Left ventricle myocardium inferior (tissue), 1 donor: Measurements from ENCODE around the gene MEIS2. TPM values are rescaled to one million over a fixed set of nuclear protein-coding genes. Genes with fewer than 3 reads are reported as not detected.

Experiments
- DNase-seq: peaks from one replicate; pipeline ENCODE4 v3.0.0-alpha.2; 2020
- H3K27ac ChIP-seq: fragments of 200-600 bp; replicated peaks from 2 replicates; pipeline ENCODE4 v1.8.0; 2021
- H3K27me3 ChIP-seq: fragments of 200-600 bp; 2 replicates; pipeline ENCODE4 v1.8.0; 2021; ENCODE audit warnings: low read depth
- H3K36me3 ChIP-seq: fragments of 200-600 bp; 2 replicates; pipeline ENCODE4 v1.8.0; 2021
- H3K4me1 ChIP-seq: fragments of 200-600 bp; 2 replicates; pipeline ENCODE4 v1.8.0; 2021
- H3K4me3 ChIP-seq: fragments of 200-600 bp; 2 replicates; pipeline ENCODE4 v1.8.0; 2021; ENCODE audit warnings: mild to moderate bottlenecking, moderate library complexity
- H3K9me3 ChIP-seq: fragments of 200-600 bp; replicated peaks from 2 replicates; pipeline ENCODE4 v1.8.0; 2021
- intact Hi-C: fragments of 100-400 bp; cut with micrococcal nuclease; formaldehyde crosslinking; loops from one replicate; pipeline ENCODE4 v1.11.0; 2022
- total RNA-seq: library from RNA; stranded (reverse); fragmentation: NEBNext Ultra II Directional; extraction: Animal tissue kit (Norgen Biotek cat#: 25700); gene quantifications from one replicate; pipeline ENCODE4 v1.2.1, GENCODE V29; 2021
- TF ChIP-seq, protein P1 (sequence below): fragments of 200-600 bp; IDR thresholded peaks from 2 replicates; pipeline ENCODE4 v1.8.0; 2021; ENCODE audit warnings: antibody characterized with exemption, mild to moderate bottlenecking, borderline replicate concordance
- donor health status: DM: no; HTN: yes; CAD: no; lungs with severe emphysema.

The MEIS2 gene
- total RNA-seq, 1 donor from 2014 or later: 36.0 TPM

DNA sequence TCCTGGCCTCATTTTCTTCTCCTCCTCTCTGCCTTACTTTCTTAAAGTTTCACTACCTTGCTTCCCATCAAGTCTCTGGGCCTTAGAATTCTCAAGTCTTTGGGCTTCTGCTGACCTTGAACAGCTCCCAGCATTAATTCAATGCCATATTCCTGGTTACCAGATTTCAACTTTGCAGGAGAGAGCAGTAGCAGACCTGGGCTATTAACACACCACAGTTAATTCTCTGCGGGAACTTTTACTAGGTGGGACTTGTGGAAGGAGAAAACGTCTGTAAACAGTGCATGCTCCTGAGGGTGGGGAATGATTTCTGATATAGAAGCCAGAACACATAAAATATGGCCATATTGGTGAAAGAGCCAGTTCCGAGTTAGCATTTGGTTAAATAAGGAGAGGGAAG, 214.6 kb downstream of the MEIS2 start:
- intact Hi-C loops: loop anchor here (10.0 kb wide), 1 partner anchor 249 kb away; no protein-coding TSS in a partner anchor
- peaks cover 25% of the 10 kb centered on the region for H3K4me1 ChIP-seq
- peaks cover 3% of the 10 kb centered on the region for H3K36me3 ChIP-seq
- H3K27me3 ChIP-seq: peaks cover 74% of the 10 kb centered on the region
- no peaks in the 10 kb centered on the region for H3K9me3 ChIP-seq
- H3K27ac ChIP-seq: no peak overlapping the region
- TF ChIP-seq, protein P1, sequence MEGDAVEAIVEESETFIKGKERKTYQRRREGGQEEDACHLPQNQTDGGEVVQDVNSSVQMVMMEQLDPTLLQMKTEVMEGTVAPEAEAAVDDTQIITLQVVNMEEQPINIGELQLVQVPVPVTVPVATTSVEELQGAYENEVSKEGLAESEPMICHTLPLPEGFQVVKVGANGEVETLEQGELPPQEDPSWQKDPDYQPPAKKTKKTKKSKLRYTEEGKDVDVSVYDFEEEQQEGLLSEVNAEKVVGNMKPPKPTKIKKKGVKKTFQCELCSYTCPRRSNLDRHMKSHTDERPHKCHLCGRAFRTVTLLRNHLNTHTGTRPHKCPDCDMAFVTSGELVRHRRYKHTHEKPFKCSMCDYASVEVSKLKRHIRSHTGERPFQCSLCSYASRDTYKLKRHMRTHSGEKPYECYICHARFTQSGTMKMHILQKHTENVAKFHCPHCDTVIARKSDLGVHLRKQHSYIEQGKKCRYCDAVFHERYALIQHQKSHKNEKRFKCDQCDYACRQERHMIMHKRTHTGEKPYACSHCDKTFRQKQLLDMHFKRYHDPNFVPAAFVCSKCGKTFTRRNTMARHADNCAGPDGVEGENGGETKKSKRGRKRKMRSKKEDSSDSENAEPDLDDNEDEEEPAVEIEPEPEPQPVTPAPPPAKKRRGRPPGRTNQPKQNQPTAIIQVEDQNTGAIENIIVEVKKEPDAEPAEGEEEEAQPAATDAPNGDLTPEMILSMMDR: no peak
- no peak overlapping the region for H3K4me3 ChIP-seq
- DNase-seq: no peak

DNA sequence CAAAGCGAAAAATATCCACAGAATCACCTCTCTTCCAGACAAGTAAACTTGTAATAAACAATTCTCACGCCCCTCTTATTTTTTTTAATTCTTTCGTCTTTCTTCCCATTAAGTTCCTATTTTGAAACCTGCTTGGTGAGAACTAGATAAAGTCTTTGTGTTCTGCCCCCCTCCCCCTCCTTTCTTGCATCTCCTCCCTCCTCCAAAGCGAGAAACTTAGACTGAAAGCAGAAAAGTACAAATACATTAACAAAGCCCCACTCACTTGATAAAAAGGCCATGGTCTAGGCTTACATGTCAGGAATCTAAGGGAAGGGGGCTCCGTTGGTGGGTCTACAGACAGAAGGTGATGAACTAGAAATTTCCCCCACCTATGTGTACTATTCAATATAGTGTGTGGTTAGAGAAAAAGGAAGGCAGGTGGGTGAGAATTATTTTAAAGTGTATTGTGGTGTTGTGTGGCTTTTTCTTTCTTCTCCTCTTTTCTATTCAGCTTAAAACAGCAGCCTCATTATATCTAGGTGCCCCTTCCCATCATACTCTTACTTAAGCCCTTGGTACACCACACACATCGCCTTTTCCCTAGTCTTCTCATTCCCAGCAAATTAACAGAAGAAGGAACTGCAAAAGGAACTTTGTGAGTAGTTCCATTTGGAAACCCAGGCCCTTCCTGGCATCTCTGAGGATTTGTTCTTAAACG, 215.3 kb downstream of the MEIS2 start:
- TF ChIP-seq, protein P1: no peak
- intact Hi-C loops: loop anchor here (5.0 to 10.0 kb wide), 2 partner anchors 222 to 250 kb away; no protein-coding TSS in a partner anchor
- H3K36me3 ChIP-seq: no peaks in the 10 kb centered on the region
- H3K27ac ChIP-seq: no peak overlapping the region
- H3K4me3 ChIP-seq: no peak overlapping the region
- H3K9me3 ChIP-seq: no peaks in the 10 kb centered on the region
- DNase-seq: no peak
- H3K27me3 ChIP-seq: peaks cover 81% of the 10 kb centered on the region
- H3K4me1 ChIP-seq: peaks cover 31% of the 10 kb centered on the region

DNA sequence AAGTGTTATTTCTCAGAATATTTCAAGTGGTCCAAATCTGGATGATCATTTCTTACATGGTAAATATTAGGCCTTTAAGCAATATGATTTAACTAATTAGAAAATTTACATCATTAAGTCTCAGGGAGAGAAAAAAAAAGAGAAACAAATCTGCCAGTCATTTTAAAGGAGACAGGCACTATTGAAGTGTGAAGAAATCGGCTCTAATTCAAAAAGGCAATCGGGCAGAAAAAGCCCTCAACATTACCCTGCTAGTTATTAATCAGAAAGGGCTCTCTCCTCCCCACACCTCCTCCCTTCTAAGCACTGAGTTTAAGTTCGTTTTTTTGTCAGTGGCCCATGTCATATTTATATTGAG, 215.9 kb downstream of the MEIS2 start:
- TF ChIP-seq, protein P1: no peak
- Histone ChIP-seq H3K4me3 (no peak overlapping the region), H3K36me3 (no peaks in the 10 kb centered on the region), H3K27me3 (peaks cover 87% of the 10 kb centered on the region), H3K27ac (no peak overlapping the region), H3K9me3 (no peaks in the 10 kb centered on the region), H3K4me1 (peaks cover 31% of the 10 kb centered on the region)
- intact Hi-C loops: loop anchor here (5.0 to 10.0 kb wide), 2 partner anchors 223 to 250 kb away; no protein-coding TSS in a partner anchor
- DNase-seq: no peak

DNA sequence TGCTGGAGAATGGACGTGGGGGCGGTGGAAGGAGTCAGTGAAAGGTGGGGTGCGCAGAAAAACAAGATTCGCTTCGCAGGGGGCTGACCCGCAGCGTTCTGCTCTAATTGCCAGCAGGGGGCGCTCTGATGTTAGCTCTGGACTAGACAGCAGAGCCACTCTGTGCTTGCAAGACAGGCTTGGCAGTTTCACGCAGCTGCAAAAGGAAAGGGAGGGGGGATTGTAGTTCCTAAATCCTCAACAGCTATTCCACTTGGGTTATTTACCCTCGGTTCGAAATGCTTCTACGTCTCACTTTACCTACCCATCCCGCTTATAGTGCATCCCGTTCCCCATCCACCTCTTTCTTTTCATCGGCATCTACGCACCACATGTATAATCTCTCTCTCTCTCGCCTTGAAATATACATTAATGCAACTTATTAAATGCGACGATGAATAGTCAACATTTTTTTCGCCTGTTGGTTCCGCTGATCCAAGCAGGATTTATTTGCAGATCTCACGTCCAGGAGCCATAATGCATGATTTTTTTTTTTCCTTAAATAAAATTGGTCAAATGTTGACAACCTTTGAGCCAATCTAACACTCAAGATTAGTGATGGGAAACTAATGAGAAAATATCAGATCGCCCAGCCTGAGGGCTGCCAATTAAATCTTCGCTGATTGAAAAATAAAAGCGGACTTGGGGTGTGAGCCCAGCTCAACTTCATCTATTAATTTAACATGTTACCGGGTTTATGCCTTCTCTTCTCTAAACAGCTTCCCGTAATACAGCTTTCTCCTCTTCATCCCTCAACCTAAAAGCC, 216.4 kb downstream of the MEIS2 start:
- intact Hi-C loops: loop anchor here (5.0 to 10.0 kb wide), 2 partner anchors 223 to 251 kb away; no protein-coding TSS in a partner anchor
- DNase-seq: peak; percentile 82
- Histone ChIP-seq H3K4me3 (peak overlapping the region; percentile 63), H3K4me1 (peaks cover 29% of the 10 kb centered on the region), H3K9me3 (no peaks in the 10 kb centered on the region), H3K27ac (no peak overlapping the region), H3K27me3 (peaks cover 88% of the 10 kb centered on the region), H3K36me3 (no peaks in the 10 kb centered on the region)
- TF ChIP-seq, protein P1: peak; percentile 89

DNA sequence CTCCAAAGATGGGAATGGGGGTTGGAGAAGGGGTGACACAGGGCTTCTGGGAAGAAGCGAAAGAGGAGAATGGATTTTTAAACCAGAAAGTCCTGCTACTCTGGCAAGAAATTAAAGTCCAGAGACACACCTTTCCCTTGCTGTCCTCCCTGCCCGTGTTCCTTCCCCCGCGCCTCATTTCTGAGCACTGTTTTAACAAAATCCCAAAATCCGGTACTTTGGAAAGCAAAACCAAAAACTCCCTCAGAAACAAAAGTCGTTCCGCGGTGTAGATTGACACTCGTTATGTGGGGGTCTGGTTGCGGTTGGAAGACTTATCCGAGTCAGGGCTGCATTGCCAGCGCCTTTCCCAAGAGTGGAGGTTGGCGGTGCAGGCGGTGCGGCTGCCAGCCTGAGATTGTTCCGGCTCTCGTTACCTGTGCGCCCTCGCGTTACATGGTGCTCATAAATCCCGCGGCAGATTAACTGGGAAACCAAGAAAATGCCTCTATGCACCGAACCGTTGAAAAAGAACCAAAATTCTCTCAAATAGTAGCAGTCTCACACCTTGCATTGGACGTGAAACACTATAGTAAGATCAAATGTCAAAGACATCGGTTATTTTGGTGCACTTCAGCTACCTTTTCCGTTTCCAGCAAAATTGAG, 217.7 kb downstream of the MEIS2 start:
- TF ChIP-seq, protein P1: no peak
- H3K4me3 ChIP-seq: peak overlapping the region; percentile 63
- no peaks in the 10 kb centered on the region for H3K9me3 ChIP-seq
- H3K36me3 ChIP-seq: no peaks in the 10 kb centered on the region
- H3K4me1 ChIP-seq: peaks cover 25% of the 10 kb centered on the region
- intact Hi-C loops: loop anchor here (5.0 to 10.0 kb wide), 2 partner anchors 225 to 252 kb away; no protein-coding TSS in a partner anchor
- H3K27ac ChIP-seq: no peak overlapping the region
- peak; percentile 19 for DNase-seq
- H3K27me3 ChIP-seq: peaks cover 76% of the 10 kb centered on the region
